ENCODE measurements around the gene NINJ1.

The NINJ1 gene

GRCh38 chr9:93086447-93087224, 47.4 kb downstream of the NINJ1 start:
- no peak for DNase-seq (ENCODE audit: low read depth)

- DNase-seq (ENCODE audit: low read depth): no peak
These were observed 48.4 kb downstream of the NINJ1 start for GRCh38 chr9:93085676-93086075.

- no peak for DNase-seq (ENCODE audit: low read depth)
These were observed 49.6 kb downstream of the NINJ1 start for GRCh38 chr9:93084471-93084881.

GRCh38 chr9:93083592-93084470, 50.2 kb downstream of the NINJ1 start:
- no peak for DNase-seq (ENCODE audit: low read depth)

- no peak for DNase-seq (ENCODE audit: low read depth)
These were observed 51.1 kb downstream of the NINJ1 start for GRCh38 chr9:93082841-93083411.

- DNase-seq (ENCODE audit: low read depth): no peak
These were observed 52.1 kb downstream of the NINJ1 start for GRCh38 chr9:93081931-93082330.

- no peak for DNase-seq (ENCODE audit: low read depth)
These were observed 52.9 kb downstream of the NINJ1 start for GRCh38 chr9:93081081-93081529.

- no peak for DNase-seq (ENCODE audit: low read depth)
These were observed 53.6 kb downstream of the NINJ1 start for GRCh38 chr9:93080406-93080805.

- no peak for DNase-seq (ENCODE audit: low read depth)
These were observed 54.7 kb downstream of the NINJ1 start for GRCh38 chr9:93079371-93079770.

- no peak for DNase-seq (ENCODE audit: low read depth)
These were observed 56.2 kb downstream of the NINJ1 start for GRCh38 chr9:93077811-93078210.

- DNase-seq (ENCODE audit: low read depth): no peak
These were observed 56.7 kb downstream of the NINJ1 start for GRCh38 chr9:93077367-93077766.

- DNase-seq (ENCODE audit: low read depth): no peak
These were observed 57.3 kb downstream of the NINJ1 start for GRCh38 chr9:93076792-93077128.

- DNase-seq (ENCODE audit: low read depth): no peak
These were observed 57.8 kb downstream of the NINJ1 start for GRCh38 chr9:93076101-93076791.

GRCh38 chr9:93072383-93072795, 61.7 kb downstream of the NINJ1 start:
- no peak for DNase-seq (ENCODE audit: low read depth)

Data from activated T-cell treated with anti-CD3 and anti-CD28 coated beads for 48 hours (primary cell).